Measurements from ENCODE around the gene BHLHE23.

Gene BHLHE23

GRCh38 chr20:62991196-62991807, 15.5 kb downstream of the BHLHE23 start:
- no peak for DNase-seq

DNA sequence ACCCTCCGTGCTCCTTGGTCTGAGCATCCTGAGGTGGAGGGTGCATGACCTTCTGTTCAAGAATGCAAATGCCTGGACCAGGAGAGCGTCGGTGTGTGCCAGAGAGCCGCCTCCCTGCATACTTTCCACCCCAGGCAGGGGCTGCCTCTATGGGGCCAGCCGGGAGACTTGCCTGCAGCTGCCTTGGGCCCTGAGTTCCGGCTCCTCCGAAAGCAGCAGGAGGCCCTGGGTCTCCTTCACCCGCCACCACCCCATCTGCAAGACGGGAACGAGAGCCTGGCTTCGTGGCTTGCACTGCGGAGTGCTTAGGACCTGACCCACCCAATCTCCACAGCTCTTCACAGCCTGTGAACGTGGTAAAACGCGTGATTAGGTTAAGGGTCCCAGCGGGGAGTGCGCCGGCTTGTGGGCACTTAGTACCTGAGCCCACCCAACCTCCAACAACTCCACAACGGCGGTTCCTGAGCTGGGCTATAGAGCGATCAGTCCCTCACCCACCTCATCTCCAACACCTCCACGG, 16.4 kb downstream of the BHLHE23 start:
- no peak for DNase-seq

GRCh38 chr20:62989201-62989601, 17.6 kb downstream of the BHLHE23 start:
- DNase-seq = no peak

- DNase-seq = no peak
These were observed 19.6 kb downstream of the BHLHE23 start for GRCh38 chr20:62987114-62987513.

GRCh38 chr20:62986257-62986800, 20.4 kb downstream of the BHLHE23 start:
- no peak for DNase-seq

DNA sequence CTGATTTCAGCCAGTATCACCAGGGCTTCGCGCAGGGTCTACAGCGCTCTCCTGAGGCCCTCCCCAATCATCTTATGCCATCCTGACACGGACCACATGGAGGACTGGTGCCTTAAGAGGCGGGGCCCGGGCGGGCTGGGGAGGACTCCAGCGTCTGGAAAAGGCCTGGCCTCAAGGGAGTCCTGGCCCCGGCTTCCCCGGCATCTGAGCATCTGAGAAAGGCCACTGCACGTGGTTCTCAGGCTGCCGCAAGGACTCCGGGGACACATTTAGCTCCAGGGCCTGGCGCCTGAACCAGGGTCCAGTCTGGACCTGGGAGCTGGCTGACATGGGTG, 21.4 kb downstream of the BHLHE23 start:
- DNase-seq = no peak

DNA sequence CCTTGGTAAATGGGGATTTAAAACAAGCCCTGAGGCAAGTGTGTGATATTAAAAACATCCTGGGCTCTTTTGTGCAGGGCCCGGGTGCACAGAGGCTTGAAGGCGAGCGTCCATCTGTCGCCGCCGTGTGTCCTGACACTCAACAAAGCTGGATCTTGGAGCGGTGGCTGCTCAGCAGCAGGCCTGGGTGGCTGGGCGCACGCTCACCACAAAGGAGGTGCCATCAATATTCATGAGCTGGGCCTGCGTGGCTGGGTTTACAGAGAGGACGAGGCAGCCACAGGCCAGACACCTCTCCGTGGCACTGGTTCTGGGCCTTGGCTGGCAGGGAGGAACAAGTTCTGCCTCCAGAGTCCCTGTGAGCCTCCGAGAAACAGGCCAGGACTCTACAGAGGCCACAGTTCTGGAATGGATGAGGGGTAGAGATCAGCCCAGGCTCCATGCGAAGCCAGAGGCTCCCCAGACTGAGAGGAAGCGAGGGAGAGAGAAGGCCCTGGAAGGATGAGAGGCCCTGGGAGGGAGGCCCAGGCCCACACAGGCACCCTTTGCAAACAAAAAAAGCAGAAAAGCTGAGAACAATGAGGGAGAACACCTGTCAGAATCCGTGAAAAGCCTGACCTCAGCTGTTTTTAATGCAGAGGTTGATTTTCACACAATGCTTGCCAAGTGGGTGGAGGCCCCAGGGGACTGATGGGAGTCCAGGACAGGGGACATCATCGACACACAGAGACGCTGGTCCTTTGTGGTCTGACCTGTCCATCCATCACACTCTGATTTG, 21.9 kb downstream of the BHLHE23 start:
- DNase-seq = no peak

- no peak for DNase-seq
These were observed 23.6 kb downstream of the BHLHE23 start for GRCh38 chr20:62983210-62983609.

GRCh38 chr20:62982124-62983075, 24.4 kb downstream of the BHLHE23 start:
- DNase-seq = no peak

- no peak for DNase-seq
These were observed 25.8 kb downstream of the BHLHE23 start for GRCh38 chr20:62980970-62981369.

GRCh38 chr20:62980380-62980960, 26.3 kb downstream of the BHLHE23 start:
- DNase-seq = no peak

DNA sequence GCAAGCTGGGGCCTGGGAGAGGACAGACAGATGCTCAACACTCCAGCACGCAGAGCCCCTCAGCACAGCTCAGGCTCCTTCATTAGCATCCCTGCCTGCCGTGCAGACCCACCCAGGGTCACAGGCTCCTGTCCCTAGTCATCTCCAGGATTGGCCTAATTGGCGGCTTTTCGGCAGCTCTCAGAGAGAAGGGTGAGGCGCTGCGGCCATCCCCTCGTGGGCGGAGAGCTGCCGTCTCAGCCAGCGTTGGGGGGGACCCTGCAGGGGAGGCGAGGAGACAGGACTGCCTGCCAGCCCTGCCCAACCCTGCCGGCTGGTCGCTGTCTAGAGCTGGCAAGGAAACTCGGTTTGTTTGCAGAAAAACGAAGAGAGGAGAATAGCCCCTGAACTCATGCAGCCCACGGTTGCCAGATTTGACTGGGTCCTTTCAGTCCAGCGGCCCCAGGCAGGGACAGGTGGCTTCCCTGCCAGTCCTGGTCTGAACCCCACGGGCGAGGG, 26.8 kb downstream of the BHLHE23 start:
- DNase-seq = no peak

GRCh38 chr20:62979310-62979709, 27.5 kb downstream of the BHLHE23 start:
- no peak for DNase-seq

GRCh38 chr20:62978561-62978943, 28.2 kb downstream of the BHLHE23 start:
- DNase-seq = no peak

GRCh38 chr20:62977613-62978560, 28.9 kb downstream of the BHLHE23 start:
- no peak for DNase-seq

GRCh38 chr20:62976886-62977285, 29.9 kb downstream of the BHLHE23 start:
- DNase-seq = no peak

- no peak for DNase-seq
These were observed 30.8 kb downstream of the BHLHE23 start for GRCh38 chr20:62975812-62976508.

DNA sequence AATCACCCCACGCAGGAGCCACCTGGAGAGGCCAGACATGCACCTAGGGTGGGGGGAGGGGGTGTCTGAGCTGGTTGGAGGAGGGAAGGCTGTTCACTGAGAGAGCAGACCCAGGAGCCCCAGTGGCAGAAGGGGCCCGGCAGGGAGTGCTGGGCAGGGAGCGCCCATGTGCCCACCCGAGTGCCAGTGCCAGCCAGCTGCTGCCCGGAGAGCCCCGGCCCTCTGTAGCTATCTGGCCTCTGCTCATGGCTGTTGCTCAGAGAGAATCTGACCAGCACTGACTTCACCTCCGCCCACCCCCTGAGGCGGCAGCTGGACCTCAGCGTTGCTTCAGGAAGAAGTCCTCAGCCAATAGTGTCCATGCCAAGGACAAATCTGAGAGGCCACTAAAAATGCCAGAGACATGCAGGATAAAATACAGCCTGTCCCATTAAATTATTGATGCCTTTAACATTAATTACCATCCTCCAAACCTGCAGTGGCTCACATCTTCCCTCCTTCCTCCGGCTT, 31.5 kb downstream of the BHLHE23 start:
- no peak for DNase-seq

DNA sequence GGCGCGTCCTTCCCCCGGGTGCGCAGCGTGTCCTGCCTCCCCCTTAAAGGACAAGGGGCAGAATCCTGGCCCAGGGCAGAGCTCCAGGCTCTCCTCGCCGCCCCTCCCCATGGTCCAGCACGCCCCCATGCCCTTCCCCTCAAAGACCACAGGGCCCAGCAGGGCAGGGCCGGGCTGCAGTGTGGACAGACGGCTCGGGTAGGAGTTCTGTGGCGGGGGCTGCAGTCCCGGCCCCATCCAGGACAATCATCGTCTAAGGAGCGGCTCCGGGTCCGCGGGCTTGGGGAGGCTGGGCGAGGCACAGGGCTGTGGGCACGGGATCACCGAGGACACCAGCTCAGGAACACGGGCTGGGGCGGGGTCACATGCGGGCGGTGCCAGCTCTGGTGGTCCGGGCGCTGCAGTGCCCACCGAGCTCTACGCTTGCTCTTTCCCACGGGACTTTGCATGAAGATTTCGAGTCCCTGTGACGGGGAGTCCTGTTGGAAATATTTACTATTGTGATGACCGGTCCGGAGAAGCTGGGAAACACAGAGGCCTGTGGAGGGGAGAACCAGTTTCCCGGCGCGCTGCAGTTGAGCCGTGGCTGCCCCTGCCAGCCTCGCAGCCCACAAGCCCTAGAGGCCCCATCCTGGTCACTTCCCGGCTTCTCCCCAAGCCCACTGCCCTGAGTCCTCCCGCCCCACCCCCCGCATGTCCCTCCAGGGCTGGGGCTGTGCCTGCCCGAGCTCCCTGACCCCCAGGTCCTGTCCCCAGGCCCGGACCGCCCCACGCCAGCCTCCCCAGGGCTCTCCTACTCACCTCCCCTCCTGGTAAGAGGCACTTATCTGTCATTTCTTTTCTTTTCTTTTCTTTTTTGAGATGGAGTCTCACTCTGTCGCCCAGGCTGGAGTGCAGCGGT, 33.7 kb downstream of the BHLHE23 start:
- DNase-seq = peak; percentile 32

Measured in right kidney (tissue), 1 donor.